ENCODE measurements around the gene IQGAP2. TPM values are rescaled to one million over a fixed set of nuclear protein-coding genes. Genes with fewer than 3 reads are reported as not detected.

Gene IQGAP2
- total RNA-seq, 1 donor, result 86.2 TPM

- no peak for DNase-seq (ENCODE audit: low read depth in 2 of 3, low spot score in 2 of 3)
Measured at GRCh38 chr5:76757049-76757448, 354.0 kb downstream of the IQGAP2 start.

Small RNAs within 50 kb of the gene (small RNA-seq; reads per million reads assigned to genes)
- gene RF02154 (not detected), gene RF02155 (not detected)

Other genes starting within 250 kb of the IQGAP2 start
- 0.27 TPM for gene F2RL2, start 220.1 kb downstream of the IQGAP2 start, total RNA-seq